ENCODE results near the gene GRIN2C.

The GRIN2C gene

DNA sequence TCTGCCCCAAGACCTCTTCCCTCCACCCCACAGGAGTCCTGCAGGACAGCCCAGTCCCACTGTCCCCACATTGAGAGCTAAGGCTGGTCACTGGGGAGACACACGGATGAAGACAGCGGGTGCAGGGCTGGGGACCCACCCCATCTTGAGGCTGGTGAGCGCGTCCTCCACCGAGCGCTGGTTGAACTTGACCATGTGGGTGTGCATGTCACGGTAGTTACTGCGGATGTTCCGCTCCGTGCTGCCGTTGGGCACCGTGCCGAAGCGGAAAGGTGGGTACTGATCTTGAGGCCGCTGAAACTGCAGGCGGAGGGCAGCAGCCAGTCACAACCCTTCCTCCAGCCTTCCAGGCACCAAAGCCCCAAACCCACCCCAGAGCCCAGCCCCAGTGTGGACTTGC is 13.1 kb downstream of the GRIN2C start:
- no peak for DNase-seq (ENCODE audit: low spot score)

DNA sequence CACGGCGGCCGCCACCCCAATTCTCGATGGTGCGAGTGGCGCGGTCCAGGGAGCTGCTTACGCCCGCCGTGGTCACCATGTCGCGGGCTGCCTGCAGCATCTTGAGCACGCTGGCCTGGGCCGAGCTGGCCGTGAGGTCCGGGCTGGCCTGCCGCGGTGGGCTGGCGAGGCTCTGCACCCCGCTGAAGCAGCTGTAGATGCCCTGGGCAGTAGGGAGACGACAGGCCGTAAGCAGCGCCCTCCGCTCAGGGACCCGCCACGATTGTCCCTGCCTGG is 16.4 kb downstream of the GRIN2C start:
- peak; percentile 61 for DNase-seq (ENCODE audit: low spot score)

DNA sequence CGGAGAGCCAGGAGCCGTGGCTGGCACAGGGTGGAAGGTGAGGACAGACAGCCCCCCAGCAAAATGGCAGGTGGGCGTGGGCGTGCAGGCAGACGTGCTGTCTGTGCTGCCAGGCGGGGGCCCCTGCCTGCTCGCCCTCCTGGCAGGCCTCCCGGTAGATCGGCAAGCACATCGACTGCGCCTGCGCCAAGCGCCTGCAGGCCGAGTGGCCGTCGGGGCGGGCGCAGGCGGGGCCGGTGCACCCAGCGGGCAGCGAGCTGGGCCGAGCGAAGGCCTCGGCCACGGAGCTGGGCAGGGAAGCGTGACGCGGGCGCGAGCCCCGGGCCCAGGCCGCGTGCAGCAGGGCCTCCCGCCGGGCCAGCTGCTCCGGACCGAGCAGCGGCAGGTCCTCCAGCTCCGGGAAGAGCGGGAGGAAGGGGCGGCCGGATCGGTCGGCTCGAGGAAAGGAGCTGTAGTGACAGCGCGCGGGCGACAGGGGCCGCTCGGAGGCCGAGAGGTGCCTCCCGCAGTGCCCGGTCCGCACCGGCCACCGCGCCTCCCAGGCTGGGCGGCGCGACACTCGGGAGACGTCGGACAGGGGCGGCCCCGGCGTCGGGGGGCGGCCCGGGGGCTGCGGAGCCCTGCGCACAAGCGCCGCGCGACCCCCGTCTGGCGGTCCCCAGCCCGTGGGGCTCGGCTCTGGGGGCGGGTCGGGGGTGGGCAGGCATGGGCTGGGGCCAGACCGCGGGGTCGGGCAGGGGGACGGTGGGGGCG is 16.9 kb downstream of the GRIN2C start:
- peak; percentile 97 for DNase-seq (ENCODE audit: low spot score)

DNA sequence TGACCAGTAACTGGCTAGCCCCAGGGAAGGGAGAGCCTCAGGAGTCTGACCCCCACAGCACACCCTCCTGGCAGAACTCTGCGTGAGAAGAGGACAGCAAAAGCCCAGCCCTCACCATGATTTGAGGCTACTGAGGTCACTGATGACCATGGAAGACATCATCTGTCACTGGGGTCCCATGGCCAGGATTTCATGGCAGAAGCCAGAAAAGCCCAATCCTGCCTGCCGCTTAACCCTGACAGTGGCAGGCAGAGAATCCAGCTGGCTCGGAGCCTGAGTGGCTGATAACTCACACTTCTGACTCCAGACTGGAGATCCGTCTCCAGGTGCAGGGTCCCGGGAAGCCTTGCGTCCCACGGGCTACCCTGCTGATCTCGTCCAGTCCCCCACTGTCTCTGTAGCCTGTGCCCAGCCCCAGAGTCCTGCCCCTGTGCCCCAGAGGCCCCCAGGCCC is 17.5 kb downstream of the GRIN2C start:
- DNase-seq (ENCODE audit: low spot score): peak; percentile 17

DNA sequence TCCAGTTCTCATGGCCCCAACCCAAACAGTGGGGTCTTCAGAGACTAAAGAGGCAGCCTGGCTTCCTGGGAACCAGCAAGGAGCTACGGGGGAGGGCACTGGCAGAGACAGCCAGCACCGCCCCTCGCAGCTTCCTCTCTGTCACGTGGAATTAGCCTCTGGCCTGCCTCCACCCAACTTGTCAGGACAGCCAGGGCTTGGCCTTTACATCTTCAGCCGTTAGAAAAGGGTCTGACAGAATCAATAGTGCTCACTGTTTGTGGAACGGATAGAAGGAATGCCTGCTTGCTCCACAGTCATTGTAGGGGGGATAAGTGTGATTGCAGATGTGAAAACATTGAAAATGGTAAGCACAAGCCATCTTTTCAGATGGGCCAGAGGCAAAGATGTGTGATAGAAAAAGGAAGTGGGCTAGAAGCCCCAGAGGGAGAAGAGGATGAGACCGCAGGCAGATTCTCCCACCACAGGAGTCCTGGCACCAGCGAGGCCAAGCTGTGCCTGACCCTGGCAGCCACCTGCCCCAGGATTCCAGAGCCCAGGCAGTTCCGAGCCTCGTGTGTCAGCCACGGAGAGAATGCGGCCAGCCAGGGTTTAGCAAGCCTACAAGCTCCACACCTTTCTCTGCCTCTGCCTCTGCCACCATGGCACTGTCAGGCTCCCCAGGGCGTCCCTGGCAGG is 18.6 kb downstream of the GRIN2C start:
- DNase-seq (ENCODE audit: low spot score): peak; percentile 49

DNA sequence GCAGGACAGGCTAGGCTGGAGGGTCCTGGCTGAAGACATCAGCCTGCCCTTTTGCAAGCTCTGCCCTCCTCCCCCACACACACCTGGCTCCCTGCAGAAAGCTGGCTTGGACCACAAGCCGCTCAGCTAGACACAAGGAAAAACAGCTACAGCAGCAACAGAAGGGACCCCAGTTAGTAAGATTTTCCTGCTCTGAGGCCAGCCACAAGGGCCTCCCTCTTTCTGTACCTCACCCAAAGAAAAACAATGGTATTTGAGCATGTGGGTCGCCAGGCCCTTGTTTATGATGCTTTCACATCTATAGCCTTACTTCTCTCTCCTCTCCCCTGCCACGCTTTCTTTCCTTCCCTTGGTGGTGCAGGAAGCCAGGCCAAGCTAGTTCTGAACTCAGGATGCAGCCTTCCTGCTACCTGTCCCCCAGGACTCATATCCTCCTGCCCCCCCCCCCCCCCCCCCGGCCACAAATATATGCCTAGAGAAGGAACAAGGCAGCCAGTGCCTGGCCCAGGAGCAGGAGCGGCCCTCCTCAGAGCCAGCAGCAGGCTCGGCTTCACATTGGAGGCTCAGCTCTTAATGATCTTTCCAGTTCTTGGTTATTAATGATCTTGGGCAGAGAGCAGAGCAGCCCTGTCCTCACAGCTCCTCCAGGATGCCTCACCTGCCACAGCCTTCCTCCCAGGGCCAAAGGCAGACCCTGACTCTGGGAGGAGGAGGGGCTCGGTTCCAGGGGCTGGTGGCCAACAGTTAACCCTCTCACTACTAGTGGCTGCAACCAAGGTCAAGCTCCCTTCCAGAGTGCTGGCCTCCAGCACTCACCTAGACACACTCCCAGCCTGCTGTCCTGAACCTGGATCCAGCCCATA is 19.5 kb downstream of the GRIN2C start:
- peak; percentile 77 for DNase-seq (ENCODE audit: low spot score)

DNA sequence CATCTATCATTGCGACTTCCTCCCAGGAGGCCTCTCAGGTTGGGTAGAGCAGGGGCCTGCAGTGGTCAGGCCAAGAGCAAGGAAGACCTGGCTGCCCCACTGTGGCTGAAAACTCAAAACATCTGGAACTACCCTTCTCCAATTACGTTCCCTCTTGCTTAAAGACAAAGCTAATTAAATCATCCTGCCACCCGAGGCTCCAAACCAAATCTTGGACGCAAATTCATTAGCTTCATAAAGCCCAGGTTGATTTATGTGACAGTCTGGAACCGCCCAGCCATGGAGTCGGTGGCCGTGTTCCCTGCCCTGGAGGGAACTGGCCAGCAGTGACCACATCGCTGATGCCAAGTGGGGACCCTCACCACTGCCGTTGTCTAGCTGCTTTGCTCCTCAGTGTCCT is 21.4 kb downstream of the GRIN2C start:
- DNase-seq (ENCODE audit: low spot score): peak; percentile 19

DNA sequence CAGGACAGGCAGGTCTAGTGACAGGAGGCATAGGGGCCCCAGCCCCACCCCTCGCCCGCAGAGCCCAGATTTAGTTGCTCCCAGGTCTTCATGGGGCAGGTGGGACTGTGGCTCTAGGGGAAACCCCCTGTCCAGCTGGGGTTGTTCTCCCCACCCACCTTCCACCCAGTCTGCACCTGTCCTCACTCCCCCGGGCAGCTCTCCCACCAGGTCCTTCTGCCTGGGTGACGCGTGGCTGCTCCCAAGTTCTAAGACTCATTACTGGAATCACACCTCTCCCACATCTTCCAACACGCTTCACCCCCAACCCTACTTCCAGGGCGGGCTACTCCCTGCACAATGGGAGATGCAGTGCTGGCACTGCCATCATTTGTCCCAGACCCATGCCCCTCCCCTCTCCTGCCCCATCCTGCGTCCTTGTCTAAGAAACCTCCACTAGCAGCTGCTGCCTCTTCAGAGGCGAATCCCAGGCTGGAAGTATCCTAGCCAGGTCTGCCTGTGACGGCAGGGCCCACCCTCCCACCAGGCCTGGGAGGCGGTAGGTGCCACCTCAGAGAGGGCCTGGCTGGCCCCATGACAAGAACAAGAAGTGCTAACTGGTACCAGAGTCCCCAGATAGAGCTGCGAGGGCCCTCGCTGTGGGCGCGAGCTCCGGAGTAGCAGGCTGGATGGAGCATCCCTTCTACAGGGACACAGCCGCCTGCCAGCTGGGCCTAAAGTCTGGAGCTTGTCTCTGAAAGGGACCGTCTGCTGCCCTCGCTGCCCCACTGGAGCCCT is 22.8 kb downstream of the GRIN2C start:
- no peak for DNase-seq (ENCODE audit: low spot score)

DNA sequence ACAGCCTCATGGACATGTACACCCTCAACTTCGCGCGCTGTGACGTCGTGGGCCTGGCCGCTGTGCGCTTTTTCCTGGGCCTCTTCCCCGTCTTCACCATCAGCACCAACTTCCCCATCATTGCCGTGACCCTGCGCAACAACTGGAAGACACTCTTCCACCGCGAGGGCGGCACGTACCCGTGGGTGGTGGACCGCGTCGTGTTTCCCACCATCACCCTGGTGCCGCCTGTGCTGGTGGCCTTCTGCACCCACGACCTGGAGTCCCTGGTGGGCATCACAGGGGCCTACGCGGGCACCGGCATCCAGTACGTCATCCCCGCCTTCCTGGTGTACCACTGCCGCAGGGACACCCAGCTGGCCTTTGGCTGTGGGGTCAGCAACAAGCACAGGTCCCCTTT is 23.5 kb downstream of the GRIN2C start:
- DNase-seq (ENCODE audit: low spot score): no peak

DNA sequence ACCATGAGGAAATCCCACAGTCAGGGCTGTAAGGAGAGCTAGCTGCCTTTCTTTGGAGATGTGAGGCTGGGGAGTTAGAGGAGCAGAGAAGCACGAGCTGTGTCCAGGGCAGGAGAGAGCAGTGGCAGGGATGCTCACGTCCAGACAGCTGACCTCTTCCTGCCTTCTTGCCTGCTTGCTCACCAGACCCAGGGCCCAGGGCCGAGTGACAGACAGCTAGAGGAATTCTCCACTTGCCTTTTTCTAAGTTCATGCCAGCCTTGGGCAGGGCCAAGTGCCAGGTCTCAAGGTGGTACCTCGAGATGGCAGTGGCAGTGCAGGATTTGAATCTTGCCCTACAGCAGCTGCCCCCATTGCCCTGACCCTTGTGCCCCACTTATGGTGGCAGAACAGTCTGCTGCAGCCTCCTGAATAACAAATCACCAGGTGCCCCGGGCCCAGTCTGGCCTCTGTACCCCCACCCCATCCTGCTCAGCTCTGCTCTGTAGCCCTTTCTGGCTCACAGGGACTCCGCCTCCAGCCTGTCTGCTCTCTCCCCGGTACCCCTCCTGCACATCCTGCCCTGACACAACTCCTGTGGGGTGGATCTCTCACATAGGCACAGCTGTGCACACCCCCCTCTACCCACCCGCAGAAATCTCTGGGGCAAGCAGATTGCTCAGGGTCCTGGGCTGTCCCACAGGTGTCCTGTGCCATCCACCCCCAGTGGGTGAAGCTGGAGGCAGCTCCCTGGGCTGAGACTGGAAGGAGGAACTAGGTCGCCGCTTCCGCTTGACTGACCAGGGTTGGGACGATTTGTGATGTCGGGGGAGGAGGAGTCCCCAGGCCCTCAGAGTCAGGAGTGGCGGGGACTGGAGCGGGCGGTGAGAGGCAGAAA is 25.9 kb downstream of the GRIN2C start:
- DNase-seq (ENCODE audit: low spot score): no peak

DNA sequence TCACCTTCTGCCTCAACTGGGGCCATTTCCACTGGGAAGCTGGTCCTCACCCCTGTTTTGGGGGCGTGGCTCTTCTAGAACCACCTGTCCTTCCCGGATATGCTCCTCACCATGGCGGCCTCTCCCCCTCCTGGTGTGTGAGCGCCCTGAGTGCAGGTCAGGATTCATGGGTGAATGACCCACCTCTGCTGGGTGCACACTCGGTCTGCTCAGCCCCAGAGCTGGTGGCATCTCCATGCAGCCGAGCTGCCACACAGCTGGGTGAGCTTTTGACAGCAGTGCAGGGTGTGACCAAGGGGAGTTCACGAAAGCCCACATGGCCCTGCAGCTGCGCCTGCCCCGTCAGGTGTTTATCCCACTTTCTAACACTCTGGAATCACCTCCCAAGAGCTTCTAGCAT is 27.3 kb downstream of the GRIN2C start:
- no peak for DNase-seq (ENCODE audit: low spot score)

DNA sequence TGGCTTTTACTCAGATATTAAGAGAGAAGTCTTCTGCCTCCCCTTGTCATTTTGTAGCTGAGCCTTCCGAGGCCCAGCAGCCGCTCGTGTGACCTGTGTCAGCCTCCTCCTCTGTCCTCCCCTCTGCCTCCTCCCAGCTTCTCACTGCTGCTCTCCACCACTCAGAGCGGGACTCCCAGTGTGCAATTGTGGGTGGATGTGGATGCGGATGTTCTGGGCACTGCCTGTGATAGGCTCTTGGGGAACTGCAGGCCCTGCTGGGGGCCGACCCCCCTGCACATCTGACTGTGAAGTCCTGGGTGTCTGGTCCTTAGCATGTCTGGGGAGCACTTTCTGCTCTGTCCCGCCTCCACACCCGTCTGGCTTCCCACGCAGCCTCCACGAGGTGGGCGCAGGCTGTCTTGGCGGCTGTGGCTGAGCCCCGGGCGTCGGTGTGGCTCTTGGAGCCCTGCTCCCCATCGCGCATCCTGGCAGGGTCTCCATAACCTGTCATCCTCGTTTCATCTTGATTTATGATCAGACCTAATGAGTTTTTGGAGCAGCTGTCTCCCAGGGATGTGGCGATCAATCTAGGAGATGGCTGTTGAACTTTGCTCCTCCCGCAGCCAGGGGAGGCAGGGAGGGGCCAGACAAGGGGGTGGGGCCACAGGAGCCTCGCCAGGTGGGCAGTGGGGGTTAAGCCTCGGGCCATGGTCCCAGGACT is 28.1 kb downstream of the GRIN2C start:
- DNase-seq (ENCODE audit: low spot score): no peak

DNA sequence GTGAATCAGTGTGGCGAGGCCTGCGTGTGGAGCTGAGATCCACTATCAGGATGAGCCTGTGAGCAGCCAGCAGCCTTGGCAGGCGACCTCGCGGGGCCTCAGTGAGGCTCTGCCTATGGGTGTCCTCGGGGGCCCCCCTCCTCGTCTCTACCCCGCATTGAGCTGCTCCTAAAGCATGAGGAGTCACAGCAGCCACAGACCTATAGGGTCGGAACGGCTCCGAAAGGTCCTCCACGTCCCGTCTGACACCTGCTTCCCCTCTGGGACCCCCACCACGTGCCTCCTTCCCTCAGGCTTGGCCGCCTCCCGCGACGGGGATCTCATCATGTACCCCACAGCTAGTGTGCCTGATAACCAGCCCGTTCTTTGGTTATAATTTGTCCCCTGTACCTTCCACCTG is 28.8 kb downstream of the GRIN2C start:
- DNase-seq (ENCODE audit: low spot score): no peak

DNA sequence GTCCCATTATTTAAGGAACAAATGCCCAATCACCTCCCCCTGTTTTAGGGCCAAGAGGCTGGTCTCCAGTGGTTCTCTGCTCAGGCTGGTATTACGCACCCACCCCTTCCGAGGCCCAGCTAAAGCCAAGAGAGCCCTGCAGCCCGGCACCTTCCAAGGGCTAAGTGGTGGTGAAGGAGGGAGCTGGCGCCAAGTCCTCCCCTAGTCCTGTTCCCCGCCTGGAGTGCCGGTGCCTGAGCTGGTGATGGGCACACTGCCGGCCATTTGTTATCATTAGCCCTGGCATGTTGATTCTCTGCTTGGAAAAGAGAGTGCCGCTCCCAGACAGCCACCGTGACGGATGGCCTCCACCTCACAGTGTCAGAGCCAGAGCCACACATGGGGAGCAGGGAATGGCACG is 31.9 kb downstream of the GRIN2C start:
- no peak for DNase-seq (ENCODE audit: low spot score)

DNA sequence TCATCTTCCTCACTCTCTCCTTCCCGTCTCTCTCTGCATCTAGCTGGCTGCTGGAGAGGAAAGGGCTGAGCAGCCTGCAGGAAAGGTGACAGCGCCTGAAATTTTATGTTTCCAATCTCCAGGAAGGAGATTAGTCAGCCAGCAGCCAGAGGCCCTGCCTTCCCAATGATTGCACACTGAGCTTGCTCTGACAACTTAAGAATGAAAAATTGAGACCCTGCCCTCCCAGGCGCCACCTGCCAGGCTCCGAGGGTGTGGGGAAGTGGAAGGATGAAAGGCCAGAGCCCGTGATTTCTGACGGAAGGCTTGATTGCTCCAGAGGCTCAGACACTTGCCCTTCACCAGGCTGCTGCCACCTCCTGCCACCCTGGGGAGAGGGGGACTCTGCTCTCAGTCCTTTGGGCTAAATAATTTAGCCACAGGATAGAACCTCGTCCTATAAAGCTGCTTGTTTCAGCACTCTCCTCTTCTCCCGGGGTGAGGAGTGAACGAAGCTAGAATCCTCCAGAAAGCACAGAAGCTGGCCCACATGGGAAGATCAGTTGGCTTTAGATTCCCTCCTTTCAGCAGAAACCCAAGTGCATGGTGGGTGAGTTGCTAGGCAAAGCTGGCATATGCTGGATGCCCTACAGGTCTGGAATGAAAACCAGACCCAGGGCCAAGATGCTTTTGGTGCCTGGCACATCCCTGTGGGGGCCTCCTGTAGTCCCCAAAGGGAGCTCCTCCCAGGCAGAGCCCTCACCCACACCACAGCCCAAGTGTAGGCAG is 33.5 kb downstream of the GRIN2C start:
- DNase-seq (ENCODE audit: low spot score): no peak

DNA sequence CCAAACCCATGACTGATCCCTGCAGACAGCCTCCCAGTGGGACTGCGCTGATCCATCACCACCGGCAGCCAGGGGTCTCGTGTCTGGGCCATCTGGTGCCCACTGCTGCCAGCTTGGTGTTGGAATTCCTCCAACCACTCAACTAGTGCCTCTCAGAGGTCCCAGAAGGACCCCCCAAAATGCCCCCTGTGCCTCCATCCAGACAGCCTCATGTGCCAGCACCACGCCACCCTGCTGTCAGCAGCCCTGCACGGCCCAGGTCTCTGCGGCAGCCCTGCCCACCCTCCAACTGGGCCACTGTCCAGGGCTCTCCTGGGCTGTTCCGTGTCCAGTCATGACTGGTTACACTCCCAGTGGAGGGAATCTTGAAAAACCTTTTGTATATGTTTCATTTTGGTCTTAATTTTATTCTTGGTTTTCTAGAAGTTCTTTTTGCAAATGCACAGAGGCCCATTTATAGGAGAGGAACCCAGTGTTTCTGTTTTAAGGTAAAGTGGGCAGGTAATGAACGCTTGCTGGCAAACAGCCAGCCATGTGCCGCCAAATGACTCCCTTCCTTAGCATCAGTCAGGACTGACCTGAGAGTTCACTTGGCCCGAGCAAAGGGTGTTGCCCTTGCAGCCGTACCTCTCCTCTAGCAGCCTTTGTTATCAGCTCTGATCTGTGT is 34.6 kb downstream of the GRIN2C start:
- DNase-seq (ENCODE audit: low spot score): no peak

DNA sequence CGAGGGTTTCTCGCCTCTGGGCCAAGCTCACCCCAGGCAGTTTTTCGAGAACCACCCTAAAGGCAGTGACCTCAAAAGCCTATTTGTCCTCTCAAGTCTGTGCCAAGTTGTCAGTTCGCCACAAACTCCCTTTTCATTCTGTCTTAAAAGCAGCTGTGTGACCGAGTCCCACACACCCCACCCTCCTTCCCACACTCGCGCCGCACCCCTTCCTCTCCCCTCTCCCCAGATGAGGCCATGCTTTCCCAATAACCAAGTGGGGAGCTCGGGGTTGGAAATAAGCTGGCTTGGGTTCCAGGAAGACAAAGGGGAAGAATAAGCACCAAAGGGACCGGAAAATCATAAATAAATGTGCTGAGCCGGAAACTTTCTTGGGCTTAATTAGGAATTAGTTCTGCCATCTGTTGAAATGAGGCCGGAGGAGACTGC is 36.7 kb downstream of the GRIN2C start:
- DNase-seq (ENCODE audit: low spot score): no peak

DNA sequence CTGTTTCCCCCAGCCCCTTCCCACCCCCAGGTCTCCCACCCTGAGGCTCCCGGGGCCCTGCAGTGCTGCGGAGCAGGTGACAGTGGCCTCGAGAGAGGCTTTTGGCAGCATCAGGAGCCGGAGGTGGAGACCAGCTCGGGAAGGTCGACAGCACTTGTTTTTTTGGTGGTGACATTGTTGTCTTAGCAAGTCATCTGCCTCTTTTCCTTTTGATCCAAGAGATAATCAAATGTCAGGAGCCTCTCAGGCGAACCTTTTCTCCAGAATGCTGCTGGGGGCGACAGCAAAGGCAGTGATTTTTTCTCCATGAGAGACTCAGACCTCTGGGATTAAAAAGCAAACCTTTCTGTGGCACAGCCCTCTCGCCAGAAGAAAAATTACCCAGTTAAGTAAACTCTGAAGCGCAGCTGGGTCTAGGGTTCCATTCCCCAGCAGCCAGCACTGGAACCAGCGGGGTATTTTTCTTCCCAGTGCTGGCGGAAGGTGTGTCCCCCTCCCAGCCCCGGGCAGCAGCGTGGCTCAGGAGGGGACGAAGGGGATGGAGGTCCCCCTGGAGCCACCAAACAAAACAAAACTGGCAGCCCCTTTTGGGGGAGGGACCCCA is 37.2 kb downstream of the GRIN2C start:
- no peak for DNase-seq (ENCODE audit: low spot score)
